NB4 (cell line): ENCODE results near the gene HCLS1.

Source experiments
- MYC ChIP-seq: IDR thresholded peaks from 2 replicates; pipeline ENCODE4 v1.6.1; 2011; ENCODE audit warnings: low read depth, low read length
- POLR2A ChIP-seq: IDR thresholded peaks from 2 replicates; pipeline ENCODE4 v1.6.1; 2011; ENCODE audit warnings: mild to moderate bottlenecking; ENCODE audit not compliant: insufficient read length; ENCODE audit errors: extremely low read depth
- TF ChIP-seq, protein P1 (sequence below): IDR thresholded peaks from one replicate; pipeline ENCODE4 v1.5.1; 2012; ENCODE audit warnings: low read depth, low read length
- TF ChIP-seq, protein P2 (sequence below): IDR thresholded peaks from 2 replicates; pipeline ENCODE4 v1.6.1; 2011; ENCODE audit warnings: low read depth, low read length

DNA sequence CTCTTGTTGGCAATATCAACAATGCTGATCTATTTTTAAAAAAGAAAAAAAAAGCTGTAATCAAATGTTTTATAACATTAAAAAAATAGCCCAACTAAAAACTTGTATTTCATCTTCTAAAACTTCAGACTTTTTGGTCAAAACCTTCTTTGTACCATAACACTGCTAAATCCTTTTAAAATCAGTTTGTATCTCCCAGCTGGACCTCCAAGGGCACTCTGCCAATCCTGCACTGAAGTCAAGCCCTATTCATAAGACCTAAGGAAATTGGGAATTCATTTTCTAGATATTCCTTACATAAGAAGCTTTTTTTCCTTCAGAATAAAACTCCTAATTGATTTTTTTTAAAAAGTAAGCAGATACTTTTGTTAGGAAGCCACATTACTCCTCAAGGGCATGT is 38.2 kb upstream of the HCLS1 start:
- TF ChIP-seq, protein P1, sequence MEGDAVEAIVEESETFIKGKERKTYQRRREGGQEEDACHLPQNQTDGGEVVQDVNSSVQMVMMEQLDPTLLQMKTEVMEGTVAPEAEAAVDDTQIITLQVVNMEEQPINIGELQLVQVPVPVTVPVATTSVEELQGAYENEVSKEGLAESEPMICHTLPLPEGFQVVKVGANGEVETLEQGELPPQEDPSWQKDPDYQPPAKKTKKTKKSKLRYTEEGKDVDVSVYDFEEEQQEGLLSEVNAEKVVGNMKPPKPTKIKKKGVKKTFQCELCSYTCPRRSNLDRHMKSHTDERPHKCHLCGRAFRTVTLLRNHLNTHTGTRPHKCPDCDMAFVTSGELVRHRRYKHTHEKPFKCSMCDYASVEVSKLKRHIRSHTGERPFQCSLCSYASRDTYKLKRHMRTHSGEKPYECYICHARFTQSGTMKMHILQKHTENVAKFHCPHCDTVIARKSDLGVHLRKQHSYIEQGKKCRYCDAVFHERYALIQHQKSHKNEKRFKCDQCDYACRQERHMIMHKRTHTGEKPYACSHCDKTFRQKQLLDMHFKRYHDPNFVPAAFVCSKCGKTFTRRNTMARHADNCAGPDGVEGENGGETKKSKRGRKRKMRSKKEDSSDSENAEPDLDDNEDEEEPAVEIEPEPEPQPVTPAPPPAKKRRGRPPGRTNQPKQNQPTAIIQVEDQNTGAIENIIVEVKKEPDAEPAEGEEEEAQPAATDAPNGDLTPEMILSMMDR = no peak
- TF ChIP-seq POLR2A (no peak), MYC (no peak)
- TF ChIP-seq, protein P2, sequence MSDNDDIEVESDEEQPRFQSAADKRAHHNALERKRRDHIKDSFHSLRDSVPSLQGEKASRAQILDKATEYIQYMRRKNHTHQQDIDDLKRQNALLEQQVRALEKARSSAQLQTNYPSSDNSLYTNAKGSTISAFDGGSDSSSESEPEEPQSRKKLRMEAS = no peak
